Neural crest cell (in vitro differentiated cells): ENCODE results near the gene EEIG2. TPM values are rescaled to one million over a fixed set of nuclear protein-coding genes. Genes with fewer than 3 reads are reported as not detected.

ENCODE experiments used
- DNase-seq: peaks from one replicate; pipeline ENCODE4 v3.0.0; 2021; ENCODE audit warnings: low read depth, mixed read lengths, low spot score
- H3K27ac Mint-ChIP-seq: one replicate; pipeline ENCODE4 v1.8.0; 2021; ENCODE audit warnings: mild to moderate bottlenecking, mixed read lengths; ENCODE audit not compliant: unreplicated experiment
- H3K27me3 Mint-ChIP-seq: 2 replicates; pipeline ENCODE4 v1.8.0; 2021; ENCODE audit warnings: low read depth, mild to moderate bottlenecking, mixed read lengths
- H3K36me3 Mint-ChIP-seq: 2 replicates; pipeline ENCODE4 v1.8.0; 2021; ENCODE audit warnings: low read depth, mild to moderate bottlenecking, mixed read lengths
- H3K4me1 Mint-ChIP-seq: 2 replicates; pipeline ENCODE4 v1.8.0; 2021; ENCODE audit warnings: mixed read lengths
- H3K4me3 Mint-ChIP-seq: one replicate; pipeline ENCODE4 v1.8.0; 2021; ENCODE audit warnings: mild to moderate bottlenecking, mixed read lengths
- H3K9me3 Mint-ChIP-seq: 2 replicates; pipeline ENCODE4 v1.8.0; 2021; ENCODE audit warnings: mixed read lengths
- CTCF ChIP-seq: fragments of 200-600 bp; sonication (generic); conservative IDR thresholded peaks from 2 replicates; pipeline ENCODE4 v1.5.0; 2021; ENCODE audit warnings: antibody characterized with exemption, mild to moderate bottlenecking
- total RNA-seq: library from RNA; stranded (reverse); gene quantifications from 2 replicates; pipeline ENCODE4 v1.2.1, GENCODE V29; 2021

EEIG2 gene
- total RNA-seq, 1 donor from 2014 or later, result 16.1 TPM

GRCh38 chr1:108569097-108569728, 9.3 kb downstream of the EEIG2 start:
- H3K27ac Mint-ChIP-seq, result no peak overlapping the region
- no peaks in the 10 kb centered on the region for H3K4me1 Mint-ChIP-seq
- no peaks in the 10 kb centered on the region for H3K27me3 Mint-ChIP-seq
- H3K9me3 Mint-ChIP-seq, result peaks cover 4% of the 10 kb centered on the region
- H3K36me3 Mint-ChIP-seq, result no peaks in the 10 kb centered on the region
- no peak for DNase-seq
- TF ChIP-seq CTCF, result no peak
- no peak overlapping the region for H3K4me3 Mint-ChIP-seq

DNA sequence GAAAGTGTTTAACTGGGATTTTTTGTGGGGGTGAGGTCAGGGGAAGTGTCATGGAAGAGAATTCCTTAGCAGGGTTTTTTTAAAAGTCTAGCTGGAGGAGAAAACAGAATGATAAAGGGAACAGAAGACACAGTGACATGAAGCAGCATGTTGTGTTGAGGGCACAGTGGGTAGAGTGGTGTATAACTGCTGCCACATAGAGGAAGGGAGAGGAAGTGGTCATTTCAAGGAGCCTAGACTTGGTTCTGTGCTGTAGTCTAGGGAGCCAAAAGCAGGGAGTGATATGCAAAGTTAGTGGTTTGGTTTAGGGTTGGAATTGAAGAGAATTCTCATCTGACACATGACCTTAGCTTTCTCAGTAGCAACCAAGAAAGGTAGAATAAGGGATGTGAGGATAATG, 10.2 kb downstream of the EEIG2 start:
- H3K9me3 Mint-ChIP-seq, result peaks cover 4% of the 10 kb centered on the region
- peak; percentile 46 for TF ChIP-seq CTCF
- no peak overlapping the region for H3K27ac Mint-ChIP-seq
- H3K27me3 Mint-ChIP-seq, result no peaks in the 10 kb centered on the region
- DNase-seq, result no peak
- no peak overlapping the region for H3K4me3 Mint-ChIP-seq
- H3K36me3 Mint-ChIP-seq, result no peaks in the 10 kb centered on the region
- no peaks in the 10 kb centered on the region for H3K4me1 Mint-ChIP-seq

GRCh38 chr1:108570998-108571401, 11.1 kb downstream of the EEIG2 start:
- Mint-ChIP-seq H3K36me3 (peaks cover 5% of the 10 kb centered on the region), H3K4me1 (no peaks in the 10 kb centered on the region), H3K27me3 (no peaks in the 10 kb centered on the region), H3K4me3 (no peak overlapping the region), H3K27ac (no peak overlapping the region), H3K9me3 (peaks cover 8% of the 10 kb centered on the region)
- no peak for DNase-seq
- TF ChIP-seq CTCF, result no peak

GRCh38 chr1:108572182-108572581, 12.3 kb downstream of the EEIG2 start:
- no peak for TF ChIP-seq CTCF
- Mint-ChIP-seq H3K36me3 (peaks cover 5% of the 10 kb centered on the region), H3K9me3 (peaks cover 8% of the 10 kb centered on the region), H3K4me3 (no peak overlapping the region), H3K4me1 (no peaks in the 10 kb centered on the region), H3K27ac (no peak overlapping the region), H3K27me3 (no peaks in the 10 kb centered on the region)
- DNase-seq, result no peak

- no peak for TF ChIP-seq CTCF
These were observed 13.3 kb downstream of the EEIG2 start for GRCh38 chr1:108573183-108573582.

More at GRCh38 chr1:108573183-108573582, 13.3 kb downstream of the EEIG2 start:
- DNase-seq, result no peak
- Mint-ChIP-seq H3K36me3 (peaks cover 5% of the 10 kb centered on the region), H3K9me3 (peaks cover 8% of the 10 kb centered on the region), H3K4me1 (no peaks in the 10 kb centered on the region), H3K27ac (no peak overlapping the region), H3K4me3 (no peak overlapping the region), H3K27me3 (no peaks in the 10 kb centered on the region)
